Caki2 (cell line): ENCODE data around the gene CCL11. TPM values are rescaled to one million over a fixed set of nuclear protein-coding genes. Genes with fewer than 3 reads are reported as not detected.

Experiments used
- DNase-seq: peaks from one replicate; pipeline ENCODE4 v3.0.0-alpha.2; 2015; ENCODE audit warnings: low read depth
- in situ Hi-C: cut with HindIII; loops from 2 replicates; pipeline ENCODE4 v1.10.0; 2016; ENCODE audit warnings: low sequenced_read_pairs, low pct_unique_long_range_greater_than_20kb, mixed read lengths
- total RNA-seq: library from RNA; depleted of rRNA; stranded (reverse); fragments of >200 nt; shearing (Covaris generic); gene quantifications from 2 replicates; pipeline ENCODE4 v1.2.3, GENCODE V29; 2014; ENCODE audit warnings: low replicate concordance; rRNA removed

The CCL11 gene
- total RNA-seq = not detected in 2 replicates

DNA sequence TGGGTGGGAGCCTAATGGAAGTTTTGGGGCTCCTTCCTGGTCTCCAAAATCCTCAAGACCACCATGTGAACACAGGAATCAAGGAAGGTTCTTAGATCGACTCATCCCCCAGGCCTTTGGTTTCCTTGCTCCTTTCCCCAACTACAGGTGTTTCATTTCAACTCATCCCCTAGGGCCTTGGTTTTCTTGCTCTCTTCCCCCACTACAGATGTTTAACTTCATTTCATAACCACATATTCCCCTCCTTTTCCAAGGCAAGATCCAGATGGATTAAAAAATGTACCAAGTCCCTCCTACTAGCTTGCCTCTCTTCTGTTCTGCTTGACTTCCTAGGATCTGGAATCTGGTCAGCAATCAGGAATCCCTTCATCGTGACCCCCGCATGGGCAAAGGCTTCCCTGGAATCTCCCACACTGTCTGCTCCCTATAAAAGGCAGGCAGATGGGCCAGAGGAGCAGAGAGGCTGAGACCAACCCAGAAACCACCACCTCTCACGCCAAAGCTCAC, at the start of gene CCL11:
Gene CCL11 (plus strand): TSS at position 457 of the 507 bp plus-strand sequence. CDS start 67 bp downstream, outside the sequence.
- no peak for DNase-seq
- in situ Hi-C loops = no loop called here

DNA sequence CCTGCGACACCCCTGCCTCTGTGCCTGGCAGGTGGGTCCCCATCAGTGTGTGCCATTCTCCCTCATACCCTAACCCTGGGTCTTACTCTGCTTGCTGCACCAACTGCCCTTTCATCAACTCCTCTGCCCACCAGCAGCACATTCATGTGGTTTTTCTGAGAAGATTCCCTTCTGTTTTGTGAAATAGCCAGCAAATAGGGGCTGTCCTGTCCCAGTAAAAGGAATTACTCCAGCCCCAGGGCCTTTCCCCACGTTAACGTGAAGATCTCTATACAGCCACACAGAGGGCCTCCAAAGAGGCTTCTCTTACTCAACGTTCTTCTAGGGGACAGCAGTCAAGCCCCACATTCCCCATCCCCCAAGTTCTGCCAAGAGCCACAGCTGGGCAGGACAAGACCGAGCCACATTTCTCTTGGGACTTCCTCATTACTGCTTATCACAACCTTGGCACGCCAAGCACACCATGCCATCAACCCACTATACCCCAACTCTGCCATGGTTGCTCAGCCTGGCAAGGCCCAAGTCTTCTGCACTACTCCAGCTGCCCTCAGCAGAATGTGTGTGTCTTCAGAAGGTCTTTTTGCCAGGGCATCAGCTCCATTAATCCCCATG, 49.2 kb upstream of the CCL11 start:
- in situ Hi-C loops = no loop called here
- no peak for DNase-seq

DNA sequence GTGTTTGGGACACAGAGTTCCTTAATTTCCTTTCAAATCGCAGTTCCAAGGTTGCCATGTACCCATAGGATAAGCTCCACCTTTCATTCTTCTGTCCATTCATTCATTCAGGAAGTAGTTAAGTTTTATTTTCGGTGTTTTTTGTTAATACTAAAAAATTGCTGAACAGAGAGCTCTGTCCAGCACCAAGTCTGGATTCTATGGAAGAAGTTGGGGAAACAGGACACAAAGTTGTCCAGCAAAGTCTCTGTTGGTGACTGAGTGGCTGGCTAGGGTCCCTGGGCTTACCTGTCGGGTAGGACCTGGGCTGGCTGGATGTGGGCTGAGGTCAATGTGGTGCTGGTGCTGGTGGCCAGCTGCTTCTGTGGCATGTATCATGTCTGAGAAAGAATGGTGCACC, 48.1 kb upstream of the CCL11 start:
- no peak for DNase-seq
- in situ Hi-C loops = no loop called here

DNA sequence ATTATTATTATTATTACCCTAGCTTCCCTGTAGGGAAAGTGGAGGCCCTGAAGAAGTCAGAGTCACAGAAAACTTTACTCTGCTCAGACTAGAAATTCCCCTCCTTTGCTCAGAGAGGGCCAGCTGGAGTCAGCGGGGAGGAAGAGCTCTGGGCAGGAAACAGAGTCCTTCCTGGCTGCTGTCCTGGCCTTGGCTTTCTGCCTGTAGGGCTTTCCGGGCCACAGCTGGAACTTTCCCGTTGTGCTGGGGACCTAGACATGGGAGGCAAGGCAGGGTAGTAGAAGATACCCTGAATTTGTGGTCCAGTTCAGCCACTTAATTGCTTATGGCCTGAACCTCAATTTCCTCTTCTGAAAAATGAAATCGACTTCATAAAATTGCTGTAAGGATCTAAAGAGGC, 44.5 kb upstream of the CCL11 start:
- in situ Hi-C loops = no loop called here

DNA sequence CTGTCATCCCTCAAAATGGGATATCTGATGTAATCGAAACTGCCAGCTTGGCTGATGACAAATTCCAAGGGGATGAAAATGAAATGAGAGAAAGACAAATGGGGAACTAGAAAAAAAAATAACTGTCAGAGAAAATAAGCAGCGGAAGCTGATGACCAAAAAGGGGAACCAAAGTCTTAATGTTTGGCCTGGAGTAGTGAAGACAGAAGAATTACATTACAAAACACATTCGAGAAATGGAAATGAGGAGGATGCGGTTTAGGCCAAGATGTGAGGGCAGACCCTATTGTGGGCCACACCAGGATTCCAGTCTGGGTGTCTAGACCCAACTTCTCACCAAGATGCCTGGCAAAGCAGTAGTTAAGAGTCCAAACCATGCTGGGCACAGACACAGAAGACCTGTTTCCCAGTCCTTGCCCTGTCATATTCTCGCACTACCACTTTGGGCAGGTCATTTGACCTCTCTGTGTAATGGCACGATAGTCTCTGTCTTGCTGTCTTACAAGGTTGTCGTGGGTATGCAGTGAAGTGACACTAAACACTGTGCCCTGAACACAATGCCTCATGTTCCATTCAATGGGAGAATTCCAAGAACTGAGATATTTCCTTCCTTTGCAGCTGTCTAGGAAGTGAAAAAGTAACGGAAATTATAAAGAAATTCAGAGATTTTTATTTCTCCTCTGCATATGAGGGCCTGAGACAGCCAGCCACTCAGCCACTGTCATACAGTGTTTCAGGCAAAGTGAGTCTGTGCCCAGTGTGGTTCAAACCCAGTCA, 42.8 kb upstream of the CCL11 start:
- in situ Hi-C loops = no loop called here
- no peak for DNase-seq

More for the DNA sequence above, 44.5 kb upstream of the CCL11 start:
- DNase-seq = no peak

DNA sequence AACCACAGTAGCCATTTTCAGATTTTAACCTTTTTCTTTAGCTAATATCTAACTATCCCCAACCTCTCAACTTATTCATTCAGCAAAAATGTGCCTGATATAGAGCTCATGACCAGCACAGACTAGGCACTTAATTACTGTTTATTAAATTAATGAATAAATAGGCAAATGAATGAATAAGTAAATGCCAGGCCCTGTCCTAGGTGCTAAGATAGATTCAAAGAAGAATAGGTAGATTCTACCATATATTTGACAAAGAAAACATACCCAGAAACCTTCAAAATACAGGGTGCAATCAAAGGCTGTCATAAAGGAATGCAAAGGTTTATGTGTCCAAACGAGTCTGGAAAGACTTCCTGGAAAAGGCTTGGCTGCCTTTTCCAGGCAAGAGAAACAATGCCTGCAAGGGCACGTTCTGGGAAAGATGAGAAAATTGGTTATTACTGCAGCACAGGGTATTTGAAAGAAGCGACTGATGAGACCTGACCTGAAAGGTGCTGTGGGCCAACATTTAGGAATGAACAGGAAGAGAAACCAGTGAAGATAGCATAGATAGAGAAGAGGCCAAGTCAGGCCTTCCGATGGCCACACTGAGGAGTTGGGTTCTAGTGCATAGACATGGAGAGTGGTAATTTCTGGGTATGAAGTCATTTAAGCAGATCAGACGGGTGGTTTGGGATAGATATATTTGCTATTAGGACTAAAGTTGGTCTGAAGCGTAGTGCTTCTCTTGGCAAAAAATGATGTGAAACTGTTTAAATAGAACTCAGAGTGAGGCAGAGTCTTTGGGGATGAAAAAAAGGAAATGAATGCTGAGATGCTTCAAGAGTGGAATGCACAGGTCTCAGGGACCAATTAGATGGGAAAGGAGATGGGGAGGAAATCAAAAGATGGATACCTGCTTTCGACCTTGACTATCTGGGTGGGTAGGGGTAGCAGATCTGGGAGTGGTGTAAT, 41.9 kb upstream of the CCL11 start:
- in situ Hi-C loops = no loop called here
- DNase-seq = no peak

DNA sequence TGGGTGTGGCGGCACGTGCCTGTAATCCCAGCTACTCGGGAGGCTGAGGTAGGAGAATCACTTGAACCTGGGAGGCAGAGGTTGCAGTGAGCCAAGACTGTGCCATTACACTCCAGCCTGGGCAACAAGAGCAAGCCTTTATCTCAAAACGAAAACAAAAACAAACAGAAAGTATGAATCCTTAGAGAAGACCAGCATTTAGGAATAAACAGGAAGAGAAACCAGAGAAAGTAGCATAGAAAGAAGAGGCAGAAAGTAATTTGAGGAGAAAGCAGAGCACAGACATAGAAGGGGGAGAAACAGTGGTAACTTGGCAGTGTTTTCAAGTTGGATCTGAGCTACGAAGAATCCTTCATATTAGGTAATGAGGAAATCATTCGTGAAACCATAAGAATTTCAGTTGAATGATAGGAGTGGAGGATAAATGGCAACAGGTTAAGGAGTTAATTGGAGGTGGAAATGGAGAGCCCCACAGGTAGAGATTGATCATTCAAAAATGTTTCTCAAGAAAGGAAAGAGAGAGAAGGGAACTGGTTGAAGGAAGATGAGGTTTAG, 40.1 kb upstream of the CCL11 start:
- no peak for DNase-seq

DNA sequence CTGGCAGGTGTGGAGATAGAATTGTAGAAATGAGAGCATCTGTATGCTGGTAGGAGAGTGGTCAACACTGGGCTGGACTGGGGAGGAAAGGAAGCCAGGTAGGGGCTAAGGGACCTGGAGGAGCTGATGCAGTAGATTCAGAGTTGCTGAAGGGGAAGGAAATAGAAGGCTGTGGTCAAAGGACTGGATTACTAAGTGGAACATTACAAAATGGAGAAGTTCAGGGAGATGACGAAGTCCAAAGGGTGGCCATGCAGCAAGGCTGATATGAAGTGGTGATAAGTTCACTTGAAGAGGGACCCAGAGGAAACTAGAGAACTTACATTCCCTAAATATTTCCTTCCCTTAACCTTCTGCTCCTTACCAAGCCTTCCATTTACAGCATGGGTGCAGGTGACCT, 39.1 kb upstream of the CCL11 start:
- no peak for DNase-seq
- in situ Hi-C loops = no loop called here

More for the DNA sequence above, 40.1 kb upstream of the CCL11 start:
- in situ Hi-C loops = no loop called here

DNA sequence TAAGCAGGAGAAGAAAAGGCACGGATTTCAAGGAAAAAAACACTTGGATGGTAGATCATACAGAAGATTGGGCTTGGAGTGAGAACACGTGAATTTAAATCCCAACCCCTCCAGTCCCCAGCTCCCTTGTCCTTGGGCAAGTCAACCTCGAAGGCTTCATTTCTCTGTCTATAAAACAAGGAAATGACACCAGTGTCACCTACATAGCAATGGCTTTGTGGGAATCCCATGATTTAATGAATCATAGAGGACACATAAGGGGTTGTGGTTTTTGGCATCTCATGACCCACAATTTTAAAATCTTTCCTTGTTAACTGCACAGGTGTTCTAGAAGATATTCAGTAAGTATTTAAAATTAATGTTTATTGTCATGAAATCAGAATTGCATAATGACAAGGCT, 38.7 kb upstream of the CCL11 start:
- DNase-seq = no peak

DNA sequence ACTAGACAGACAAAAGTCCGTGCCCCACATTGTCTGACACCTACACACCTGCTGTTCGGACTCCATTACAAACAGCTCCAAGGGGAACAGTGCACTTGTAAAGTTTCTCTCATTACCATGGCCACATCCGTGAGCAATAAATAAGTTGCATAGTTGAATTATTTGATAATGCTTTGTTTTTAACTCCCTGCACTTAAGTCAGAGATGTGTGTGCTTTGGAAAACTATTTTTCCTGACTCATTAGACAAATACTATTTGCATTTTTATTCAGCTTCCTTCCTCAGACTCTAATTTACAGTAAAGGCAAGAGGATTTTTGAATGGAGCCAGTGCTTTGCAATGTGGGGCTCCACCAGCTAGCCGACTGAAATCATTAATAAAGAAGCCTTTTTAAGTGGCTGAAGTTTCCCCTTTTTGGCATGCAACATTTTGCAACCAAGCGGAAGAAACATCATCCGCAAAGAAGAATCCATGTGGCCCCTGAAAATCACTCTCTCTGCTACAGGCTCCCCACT, 37.0 kb upstream of the CCL11 start:
- in situ Hi-C loops = no loop called here
- peak; percentile 71 for DNase-seq

More for the DNA sequence above, 38.7 kb upstream of the CCL11 start:
- in situ Hi-C loops = no loop called here

DNA sequence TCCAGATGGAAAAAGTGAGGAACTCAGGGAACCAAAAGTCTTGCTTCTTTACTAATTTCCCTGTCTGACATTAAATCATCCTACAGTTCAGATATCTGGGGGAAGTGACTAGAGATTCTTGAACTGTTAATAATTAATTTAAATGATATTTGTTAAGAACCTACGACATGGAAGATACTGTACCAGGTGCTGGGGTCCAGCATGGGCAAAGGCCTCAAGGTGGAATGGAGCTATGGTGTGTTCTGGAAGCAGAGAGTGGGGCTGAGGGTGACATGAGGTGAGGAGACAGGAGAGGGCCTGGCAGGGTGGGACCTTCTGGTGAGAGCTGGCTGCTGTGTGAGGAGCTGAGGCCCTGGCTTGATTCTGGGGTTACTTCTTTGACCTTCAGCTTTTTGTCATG, 36.5 kb upstream of the CCL11 start:
- in situ Hi-C loops = no loop called here

DNA sequence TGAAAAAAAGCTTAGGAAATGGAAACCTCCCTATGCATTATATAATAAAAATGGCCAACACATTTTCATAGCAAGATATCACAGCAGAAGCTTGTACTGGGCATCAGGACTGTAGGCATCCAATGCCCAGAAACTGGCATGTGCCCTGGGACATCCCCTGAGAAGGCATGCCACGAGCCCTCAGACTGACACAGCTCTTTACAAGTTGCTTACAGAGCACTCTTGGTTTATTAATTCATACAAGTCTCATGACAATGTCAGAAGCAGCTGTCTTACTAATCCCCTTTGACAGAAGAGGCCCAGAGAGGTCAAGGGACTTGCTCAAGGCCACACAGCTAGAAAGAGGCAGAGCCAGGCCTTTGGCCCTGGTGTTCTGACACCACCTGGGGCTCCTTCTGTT, 36.1 kb upstream of the CCL11 start:
- in situ Hi-C loops = no loop called here
- no peak for DNase-seq

More for the DNA sequence above, 36.5 kb upstream of the CCL11 start:
- no peak for DNase-seq

DNA sequence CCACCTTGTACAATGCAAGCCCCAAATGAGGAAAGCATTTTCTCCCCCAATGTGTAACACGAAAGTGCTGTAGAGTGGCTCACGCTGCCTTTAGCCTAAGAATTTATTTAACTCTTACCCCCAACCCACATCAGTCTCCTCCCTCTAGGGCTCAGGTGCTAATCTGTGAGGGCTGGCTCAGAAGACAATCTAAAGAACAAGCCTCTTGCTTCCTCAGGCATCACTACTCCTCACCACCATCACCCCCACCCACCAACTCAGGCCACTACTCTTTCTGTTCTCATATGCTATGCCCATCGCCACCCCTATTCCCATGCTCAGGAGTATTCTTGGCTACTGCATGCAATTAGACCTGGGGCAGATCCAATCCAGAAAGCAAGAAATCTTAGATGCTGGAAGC, 34.4 kb upstream of the CCL11 start:
- in situ Hi-C loops = no loop called here
- DNase-seq = no peak

DNA sequence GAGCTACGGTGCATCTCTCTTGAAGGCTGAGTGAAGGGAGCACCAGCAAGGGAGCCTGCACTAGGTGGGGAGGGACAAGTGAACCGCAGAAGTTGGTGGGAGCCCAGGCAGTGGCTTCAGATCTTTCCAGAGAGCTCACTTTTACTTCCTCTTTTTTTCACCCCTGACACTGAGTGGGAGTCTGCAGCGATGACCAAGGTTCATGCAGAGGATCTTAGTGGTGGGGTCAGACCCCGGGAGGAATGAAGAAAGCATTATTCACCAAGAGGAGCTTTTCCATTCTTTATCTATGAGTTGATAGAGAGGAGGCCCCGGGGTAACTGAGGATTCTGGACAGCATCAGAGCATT, 33.5 kb upstream of the CCL11 start:
- in situ Hi-C loops = no loop called here
- DNase-seq = no peak

DNA sequence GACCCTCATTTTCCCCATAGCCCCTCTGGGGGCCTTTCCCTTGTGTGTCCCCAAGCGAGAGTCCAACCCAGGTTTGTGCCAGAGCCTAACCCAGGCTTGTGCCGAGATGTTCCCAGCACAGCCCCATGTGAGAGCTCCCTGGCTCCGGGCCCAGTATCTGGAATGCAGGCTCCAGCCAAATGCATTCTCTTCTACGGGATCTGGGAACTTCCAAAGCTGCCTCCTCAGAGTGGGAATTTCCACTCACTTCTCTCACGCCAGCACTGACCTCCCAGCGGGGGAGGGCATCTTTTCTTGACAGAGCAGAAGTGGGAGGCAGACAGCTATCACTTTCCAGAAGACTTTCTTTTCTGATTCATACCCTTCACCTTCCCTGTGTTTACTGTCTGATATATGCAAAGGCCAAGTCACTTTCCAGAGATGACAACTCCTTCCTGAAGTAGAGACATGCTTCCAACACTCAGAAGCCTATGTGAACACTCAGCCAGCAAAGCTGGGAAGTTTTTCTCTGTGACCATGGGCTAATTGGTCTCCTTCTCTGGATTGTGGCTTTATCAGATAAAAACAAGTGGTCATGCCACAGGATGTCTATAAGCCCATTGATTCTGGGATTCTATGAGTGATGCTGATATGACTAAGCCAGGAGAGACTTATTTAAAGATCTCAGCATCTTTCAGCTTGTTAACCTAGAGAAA, 33.0 kb upstream of the CCL11 start:
- in situ Hi-C loops = no loop called here
- peak; percentile 93 for DNase-seq

DNA sequence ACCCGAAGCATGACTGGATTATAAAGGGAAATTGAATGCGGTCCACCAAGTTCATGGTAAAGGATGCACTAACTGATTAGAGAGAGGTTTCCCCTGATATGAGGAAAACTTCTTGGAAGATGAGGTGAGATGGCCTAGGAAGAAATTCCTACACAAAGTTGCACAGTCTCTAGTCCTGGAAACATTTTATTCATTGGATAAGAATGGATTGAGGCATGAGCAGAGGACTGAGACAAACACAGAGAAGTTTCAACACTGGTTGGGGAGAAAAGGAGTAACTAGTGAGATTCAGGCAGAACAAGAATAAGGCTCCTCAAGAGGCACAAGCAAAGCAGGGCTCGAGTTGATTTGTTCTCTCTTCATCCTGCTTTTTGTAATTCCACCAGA, 32.4 kb upstream of the CCL11 start:
- in situ Hi-C loops = no loop called here
- no peak for DNase-seq

DNA sequence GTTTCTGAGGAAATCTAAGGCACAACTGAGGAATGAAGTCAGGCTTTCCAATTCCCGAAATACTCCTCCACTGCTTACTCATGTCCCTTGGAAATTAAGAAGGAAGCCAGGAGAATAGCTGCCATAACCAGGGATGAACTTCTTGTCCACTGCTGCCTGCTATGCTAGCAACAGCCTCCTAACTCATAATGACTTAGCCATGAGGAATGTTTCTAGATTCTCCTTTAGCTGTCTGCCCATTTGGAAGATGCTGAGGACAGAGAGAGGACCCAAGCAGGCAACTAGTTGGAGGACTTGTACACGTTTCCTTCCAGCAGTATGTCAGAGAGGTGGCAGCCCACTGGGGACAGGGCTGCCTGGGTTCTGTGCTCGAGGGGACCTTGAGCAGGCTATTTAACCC, 31.4 kb upstream of the CCL11 start:
- in situ Hi-C loops = no loop called here
- no peak for DNase-seq
